Astrocyte (in vitro differentiated cells and primary cell): ENCODE measurements around the gene CABP2. TPM values are rescaled to one million over a fixed set of nuclear protein-coding genes. Genes with fewer than 3 reads are reported as not detected.

Source experiments
- DNase-seq: peaks from one replicate; pipeline ENCODE4 v3.0.0-alpha.2; 2010; ENCODE audit warnings: low read depth
- FAIRE-seq: peaks from 2 replicates; lab custom pipeline; 2011; peaks lifted over from hg19 to GRCh38; lab: Jason Lieb, UNC
- H2AFZ ChIP-seq: 2 replicates; pipeline ENCODE4 v1.6.0; 2012; ENCODE audit warnings: low read depth, low read length, inconsistent platforms
- H3K27ac ChIP-seq: 2 replicates; pipeline ENCODE4 v1.5.1; 2011; ENCODE audit warnings: low read depth, low read length, inconsistent platforms
- H3K27me3 ChIP-seq: 2 replicates; pipeline ENCODE4 v1.6.0; 2011; ENCODE audit warnings: low read length, inconsistent platforms; ENCODE audit not compliant: insufficient read depth
- H3K36me3 ChIP-seq: 2 replicates; pipeline ENCODE4 v1.5.1; 2011; ENCODE audit warnings: low read length, inconsistent platforms; ENCODE audit not compliant: insufficient read depth
- H3K4me1 ChIP-seq: 2 replicates; pipeline ENCODE4 v1.5.1; 2011; ENCODE audit warnings: low read length, inconsistent platforms; ENCODE audit not compliant: insufficient read depth
- H3K4me2 ChIP-seq: 2 replicates; pipeline ENCODE4 v1.6.0; 2012; ENCODE audit warnings: low read length, inconsistent platforms
- H3K4me3 ChIP-seq: 2 replicates; pipeline ENCODE4 v1.5.1; 2011; ENCODE audit warnings: low read depth, mild to moderate bottlenecking, low read length, inconsistent platforms; ENCODE audit not compliant: insufficient read depth
- H3K79me2 ChIP-seq: 2 replicates; pipeline ENCODE4 v1.6.0; 2012; ENCODE audit warnings: mild to moderate bottlenecking, low read length, inconsistent platforms; ENCODE audit not compliant: insufficient read depth
- H3K9ac ChIP-seq: 2 replicates; pipeline ENCODE4 v1.6.0; 2012; ENCODE audit warnings: mild to moderate bottlenecking, low read length, inconsistent platforms
- H3K9me3 ChIP-seq: 2 replicates; pipeline ENCODE4 v1.5.1; 2012; ENCODE audit warnings: low read depth, mild to moderate bottlenecking, low read length, inconsistent platforms; ENCODE audit not compliant: insufficient read depth
- H4K20me1 ChIP-seq: 2 replicates; pipeline ENCODE4 v1.6.0; 2012; ENCODE audit warnings: low read length, inconsistent platforms; ENCODE audit not compliant: insufficient read depth
- H3K27ac Mint-ChIP-seq: one replicate; pipeline ENCODE4 v1.8.0; 2021; ENCODE audit warnings: mild to moderate bottlenecking, mixed read lengths; ENCODE audit not compliant: unreplicated experiment
- H3K27me3 Mint-ChIP-seq: one replicate; pipeline ENCODE4 v1.8.0; 2021; ENCODE audit warnings: low read depth, mixed read lengths; ENCODE audit not compliant: unreplicated experiment
- H3K36me3 Mint-ChIP-seq: one replicate; pipeline ENCODE4 v1.8.0; 2021; ENCODE audit warnings: low read depth, mixed read lengths; ENCODE audit not compliant: unreplicated experiment
- H3K4me1 Mint-ChIP-seq: one replicate; pipeline ENCODE4 v1.8.0; 2021; ENCODE audit warnings: low read depth, mixed read lengths; ENCODE audit not compliant: unreplicated experiment
- H3K4me3 Mint-ChIP-seq: one replicate; pipeline ENCODE4 v1.8.0; 2021; ENCODE audit warnings: mild to moderate bottlenecking, moderate library complexity, mixed read lengths; ENCODE audit not compliant: unreplicated experiment
- H3K9me3 Mint-ChIP-seq: one replicate; pipeline ENCODE4 v1.8.0; 2021; ENCODE audit warnings: mild to moderate bottlenecking, mixed read lengths; ENCODE audit not compliant: unreplicated experiment
- CTCF ChIP-seq: IDR thresholded peaks from 2 replicates; pipeline ENCODE4 v1.5.1; 2011; ENCODE audit warnings: low read depth, mild to moderate bottlenecking, inconsistent platforms, low read length, moderate library complexity; ENCODE audit not compliant: insufficient read depth
- EZH2 ChIP-seq: IDR thresholded peaks from 2 replicates; pipeline ENCODE4 v1.6.1; 2012; ENCODE audit warnings: mild to moderate bottlenecking, low read length, inconsistent platforms; ENCODE audit not compliant: insufficient read depth
- total RNA-seq: library from RNA; stranded (reverse); gene quantifications from 2 replicates; pipeline ENCODE4 v1.2.1, GENCODE V29; 2021

CABP2 gene
- total RNA-seq, 1 donor from 2014 or later, result not detected

GRCh38 chr11:67483831-67484665 lies 39.2 kb downstream of the CABP2 start:
- H3K27me3 ChIP-seq, result no peaks in the 10 kb centered on the region
- H3K4me1 ChIP-seq, result peaks cover 11% of the 10 kb centered on the region
- DNase-seq (no peak), FAIRE-seq (no peak)
- Mint-ChIP-seq H3K4me1 (peaks cover 4% of the 10 kb centered on the region), H3K27ac (no peak overlapping the region), H3K9me3 (peaks cover 2% of the 10 kb centered on the region), H3K36me3 (peaks cover 19% of the 10 kb centered on the region), H3K27me3 (no peaks in the 10 kb centered on the region), H3K4me3 (peak overlapping the region; percentile 95)
- no peak overlapping the region for H3K9ac ChIP-seq
- H3K27ac ChIP-seq, result no peak overlapping the region
- peaks cover 20% of the 10 kb centered on the region for H4K20me1 ChIP-seq
- no peak overlapping the region for H3K4me3 ChIP-seq
- no peaks in the 10 kb centered on the region for H3K9me3 ChIP-seq
- H3K79me2 ChIP-seq, result peaks cover 28% of the 10 kb centered on the region
- H3K4me2 ChIP-seq, result peak overlapping the region; percentile 86
- no peaks in the 10 kb centered on the region for H3K36me3 ChIP-seq
- no peak overlapping the region for H2AFZ ChIP-seq
- no peak for TF ChIP-seq CTCF
- TF ChIP-seq EZH2, result no peak

- no peaks in the 10 kb centered on the region for H3K9me3 ChIP-seq
- H3K4me1 ChIP-seq, result peaks cover 11% of the 10 kb centered on the region
- H3K27ac ChIP-seq, result peak within 1 kb of the TSS; percentile 71
- Mint-ChIP-seq H3K36me3 (peaks cover 19% of the 10 kb centered on the region), H3K27ac (peak within 1 kb of the TSS; percentile 99), H3K9me3 (peaks cover 2% of the 10 kb centered on the region), H3K4me3 (peak within 1 kb of the TSS; percentile 95), H3K4me1 (peaks cover 4% of the 10 kb centered on the region), H3K27me3 (no peaks in the 10 kb centered on the region)
- H3K4me3 ChIP-seq, result peak within 1 kb of the TSS; percentile 76
- FAIRE-seq (peak; percentile 45), DNase-seq (peak; percentile 92)
- peak within 1 kb of the TSS; percentile 86 for H3K4me2 ChIP-seq
- no peaks in the 10 kb centered on the region for H3K27me3 ChIP-seq
- H3K79me2 ChIP-seq, result peaks cover 28% of the 10 kb centered on the region
- H3K9ac ChIP-seq, result peak within 1 kb of the TSS; percentile 80
- peaks cover 20% of the 10 kb centered on the region for H4K20me1 ChIP-seq
- H2AFZ ChIP-seq, result peak within 1 kb of the TSS; percentile 97
- TF ChIP-seq EZH2 (no peak), CTCF (no peak)
- H3K36me3 ChIP-seq, result no peaks in the 10 kb centered on the region
Observed at GRCh38 chr11:67482827-67483798, 40.1 kb downstream of the CABP2 start, which contains the start of gene AIP. Gene AIP, plus strand, starts transcription at chr11:67483026. Its CDS starts 133 bp downstream, at chr11:67483159.
